GM18907 (cell line): ENCODE measurements around the gene TCF25.

Experiments
- ATAC-seq: cut with Tn5 transposase; IDR thresholded peaks from one replicate; pipeline ENCODE4 v1.9.1; 2021; ENCODE audit warnings: mild to moderate bottlenecking, moderate library complexity; ENCODE audit not compliant: unreplicated experiment

TCF25 gene

GRCh38 chr16:89938175-89938885 lies 64.9 kb downstream of the TCF25 start:
- ATAC-seq, result no peak

- no peak for ATAC-seq
These were observed 71.4 kb downstream of the TCF25 start for GRCh38 chr16:89944773-89945172.

- ATAC-seq, result no peak
These were observed 72.3 kb downstream of the TCF25 start for GRCh38 chr16:89945654-89946053.

DNA sequence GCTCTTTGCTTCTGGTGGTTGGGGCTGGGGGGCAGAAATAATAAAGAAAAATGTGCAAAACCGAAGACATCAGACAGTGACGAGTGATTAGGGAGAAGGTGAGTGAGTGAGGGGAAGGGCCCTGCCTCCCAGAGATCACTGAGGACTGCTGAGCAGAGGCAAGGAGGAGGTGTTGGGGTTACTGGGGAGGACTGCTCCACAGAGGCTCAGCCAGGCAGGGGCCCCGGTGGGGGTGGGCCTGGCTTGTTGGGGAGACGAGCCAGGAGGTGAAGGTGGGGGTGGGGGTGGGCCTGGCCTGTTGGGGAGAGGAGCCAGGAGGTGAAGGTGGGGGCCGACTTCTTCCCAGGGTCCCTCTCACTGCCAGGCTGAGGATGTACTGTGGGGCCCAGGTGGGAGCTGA lies 73.1 kb downstream of the TCF25 start:
- ATAC-seq, result no peak

DNA sequence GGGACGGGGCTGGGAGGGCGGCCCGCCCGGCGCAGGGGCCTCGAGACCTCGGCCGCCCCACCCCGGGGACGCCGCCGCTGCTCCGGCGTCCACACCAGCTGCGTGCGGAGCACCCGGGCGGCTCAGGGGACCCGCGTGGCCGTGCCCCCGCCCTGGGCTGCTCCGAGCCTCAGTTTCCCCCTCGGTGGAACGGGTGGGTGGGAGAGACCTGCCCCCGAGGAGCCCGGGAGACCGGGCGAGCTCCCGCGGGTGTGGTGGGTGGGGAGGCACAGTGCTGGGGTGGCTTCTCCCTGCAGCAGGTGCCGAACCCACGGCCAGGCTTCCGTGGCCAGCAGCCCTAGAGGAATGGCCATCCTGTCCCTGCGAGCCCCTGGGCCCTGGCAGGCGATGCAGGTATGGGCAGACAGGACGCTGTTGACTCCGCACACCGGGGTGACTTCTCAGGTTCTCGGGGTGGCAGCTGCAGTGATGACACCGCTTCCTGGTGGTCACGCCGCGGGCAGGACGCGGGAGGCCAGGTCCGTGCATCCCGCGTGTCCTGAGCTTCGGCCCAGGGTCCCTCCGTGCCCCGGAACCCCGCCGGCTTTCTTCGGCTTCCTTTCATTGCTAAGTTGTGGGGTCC lies 75.8 kb downstream of the TCF25 start:
- ATAC-seq, result no peak

GRCh38 chr16:89949756-89950155 lies 76.4 kb downstream of the TCF25 start:
- ATAC-seq, result no peak

- ATAC-seq, result no peak
These were observed 78.1 kb downstream of the TCF25 start for GRCh38 chr16:89951509-89951908.

GRCh38 chr16:89952049-89952448 lies 78.7 kb downstream of the TCF25 start:
- no peak for ATAC-seq

DNA sequence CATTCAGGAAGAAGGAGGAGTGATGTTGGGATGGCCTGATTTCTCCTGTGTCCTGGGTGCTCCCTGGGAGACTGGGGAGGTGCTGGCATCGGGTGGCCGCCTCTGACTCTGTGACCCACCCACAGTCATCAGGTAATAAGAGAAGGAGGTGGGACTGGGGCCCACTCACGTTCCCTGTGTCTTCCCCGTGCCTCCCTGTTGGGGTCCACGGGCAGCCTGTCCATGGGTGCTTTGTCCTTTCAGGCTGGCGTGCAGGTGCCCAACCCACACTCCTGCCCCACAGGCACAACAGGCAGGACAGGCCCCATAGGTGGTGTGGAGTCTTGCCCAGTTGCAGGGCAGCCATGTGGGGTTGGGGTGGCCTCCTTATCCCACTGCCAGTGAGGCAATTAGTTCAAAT lies 79.2 kb downstream of the TCF25 start:
- no peak for ATAC-seq

DNA sequence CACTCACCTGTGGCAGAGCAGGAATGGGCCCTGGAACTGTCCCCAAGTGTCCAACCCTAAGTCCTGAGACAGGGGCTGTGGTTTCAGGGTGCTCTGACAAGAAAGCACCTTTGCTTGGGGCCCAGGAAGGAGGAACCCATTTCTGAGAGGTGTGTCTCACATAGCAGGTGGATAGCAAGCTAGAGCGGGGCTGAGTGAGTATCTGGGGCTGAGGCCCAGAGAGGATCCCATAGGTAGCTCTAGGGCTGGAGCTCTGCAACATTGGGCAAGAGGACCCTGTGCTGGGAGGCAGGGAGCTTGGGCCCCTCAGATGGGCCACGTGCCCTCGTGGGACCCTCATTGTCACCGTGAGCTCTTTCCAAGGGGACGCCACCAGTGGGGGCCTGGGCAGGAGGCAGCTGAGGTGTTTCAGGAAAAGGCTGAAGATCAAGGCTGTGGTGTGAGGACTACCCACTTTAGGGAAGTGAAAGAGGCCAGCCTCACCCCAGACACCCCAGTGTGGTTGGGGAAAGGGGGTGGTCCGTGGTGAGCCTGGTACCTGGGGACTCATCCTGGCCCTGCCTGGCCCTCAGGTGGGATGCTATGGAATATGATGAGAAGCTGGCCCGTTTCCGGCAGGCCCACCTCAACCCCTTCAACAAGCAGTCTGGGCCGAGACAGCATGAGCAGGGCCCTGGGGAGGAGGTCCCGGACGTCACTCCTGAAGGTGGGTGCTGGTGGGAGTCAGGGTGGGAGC lies 80.4 kb downstream of the TCF25 start:
- peak; percentile 72 for ATAC-seq

- ATAC-seq, result no peak
These were observed 81.1 kb downstream of the TCF25 start for GRCh38 chr16:89954462-89954861.

DNA sequence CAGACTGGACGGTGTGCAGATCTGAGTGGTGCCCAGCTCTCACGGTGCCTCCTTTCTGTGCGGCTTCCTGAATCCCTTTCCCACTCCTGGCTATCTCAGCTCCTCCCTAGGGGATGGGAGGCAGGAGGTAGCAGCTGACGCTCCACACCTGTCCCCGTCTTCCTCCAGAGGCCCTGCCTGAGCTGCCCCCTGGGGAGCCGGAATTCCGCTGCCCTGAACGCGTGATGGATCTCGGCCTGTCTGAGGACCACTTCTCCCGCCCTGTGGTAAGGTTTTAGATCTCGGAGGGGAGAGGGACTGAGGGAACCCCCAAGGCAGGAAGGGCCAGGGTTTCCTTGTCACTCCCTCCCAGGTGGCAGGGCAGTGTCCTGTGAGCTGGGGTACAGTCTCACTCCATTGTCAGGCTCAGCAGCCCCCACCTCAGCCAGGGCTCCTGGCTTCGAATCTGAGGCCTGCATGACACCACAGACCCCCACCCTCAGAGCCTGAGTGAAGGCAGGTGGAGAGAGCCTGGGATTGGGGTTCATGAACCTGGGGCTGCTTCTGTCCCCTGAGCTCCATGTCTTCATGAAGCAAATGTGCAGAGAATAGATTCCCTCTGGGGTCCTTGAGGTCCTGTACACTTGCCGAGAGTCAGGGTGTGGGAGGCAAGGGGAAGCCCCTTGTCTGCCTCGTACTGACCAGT lies 81.8 kb downstream of the TCF25 start:
- no peak for ATAC-seq

DNA sequence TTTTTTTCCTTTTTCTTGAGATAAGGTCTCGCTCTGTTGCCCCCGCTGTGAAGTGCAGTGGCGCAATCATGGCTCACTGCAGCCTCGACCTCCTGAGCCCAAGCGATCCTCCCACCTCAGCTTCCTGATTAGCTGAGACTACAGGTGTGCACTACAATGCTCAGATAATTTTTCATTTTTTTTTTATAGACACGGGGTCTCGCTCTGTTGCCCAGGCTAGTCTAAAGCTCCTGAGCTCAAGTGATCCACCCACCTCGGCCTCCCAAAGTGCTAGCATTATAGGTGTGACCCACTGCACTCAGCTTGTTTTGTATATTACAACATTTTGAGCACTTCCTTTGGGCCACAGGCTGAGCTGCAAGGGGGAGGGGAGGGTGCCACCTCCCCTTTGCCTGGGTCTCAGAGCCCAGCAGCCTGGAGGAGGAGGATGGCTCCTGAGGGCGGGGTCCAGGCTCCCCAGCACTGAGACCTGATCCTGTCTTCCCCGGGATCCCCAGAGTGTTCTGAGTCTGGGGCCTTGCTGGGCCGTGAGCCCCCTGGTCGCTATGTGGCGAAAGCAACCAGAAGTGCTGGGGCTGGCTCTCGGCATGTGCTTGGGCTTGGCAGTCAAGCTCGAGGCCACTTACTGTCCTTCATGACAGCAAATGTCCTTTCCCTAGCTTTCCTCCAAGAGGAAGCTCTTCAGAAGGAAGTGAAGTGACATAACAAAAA lies 83.3 kb downstream of the TCF25 start:
- no peak for ATAC-seq

DNA sequence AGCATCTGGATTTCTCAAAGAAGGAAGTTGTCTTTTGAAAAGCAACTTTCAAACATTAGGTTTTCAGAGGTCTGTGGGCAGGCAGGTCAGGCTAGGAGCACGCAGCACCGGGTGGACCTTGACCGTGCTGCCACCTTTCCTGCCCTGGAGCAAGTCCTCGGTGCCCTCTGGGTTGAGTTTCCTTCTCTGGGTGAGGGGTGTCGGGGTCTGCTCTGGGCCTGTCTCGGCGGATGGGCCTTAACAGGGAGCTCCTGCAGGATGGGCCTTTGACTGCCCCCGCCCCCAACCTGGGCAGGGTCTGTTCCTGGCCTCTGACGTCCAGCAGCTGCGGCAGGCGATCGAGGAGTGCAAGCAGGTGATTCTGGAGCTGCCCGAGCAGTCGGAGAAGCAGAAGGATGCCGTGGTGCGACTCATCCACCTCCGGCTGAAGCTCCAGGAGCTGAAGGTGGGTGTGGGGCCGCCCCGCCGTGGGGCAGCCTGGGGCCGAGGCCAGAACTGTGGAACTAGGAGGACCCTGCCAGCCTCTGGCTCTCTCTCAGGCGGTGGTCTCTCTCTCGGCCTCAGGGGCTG lies 83.9 kb downstream of the TCF25 start:
- no peak for ATAC-seq

DNA sequence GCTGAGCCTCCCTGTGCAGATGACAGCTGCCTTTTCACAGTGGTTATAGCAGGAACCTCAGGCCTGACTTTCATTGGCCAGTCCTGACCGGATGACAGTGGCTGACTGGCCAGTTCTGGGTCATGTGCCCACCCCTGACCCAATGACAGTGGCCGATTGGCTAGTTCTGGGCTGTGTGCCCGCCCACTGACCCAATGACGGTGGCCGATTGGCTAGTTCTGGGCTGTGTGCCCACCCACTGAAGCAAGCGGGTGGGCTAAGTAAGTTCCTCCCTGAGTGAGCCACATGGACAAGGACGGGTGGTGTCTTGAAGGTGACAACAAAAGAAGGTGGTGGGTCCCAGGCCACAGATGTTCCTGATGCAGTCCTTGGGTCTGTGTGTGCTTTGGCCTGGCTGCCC lies 84.7 kb downstream of the TCF25 start:
- no peak for ATAC-seq

DNA sequence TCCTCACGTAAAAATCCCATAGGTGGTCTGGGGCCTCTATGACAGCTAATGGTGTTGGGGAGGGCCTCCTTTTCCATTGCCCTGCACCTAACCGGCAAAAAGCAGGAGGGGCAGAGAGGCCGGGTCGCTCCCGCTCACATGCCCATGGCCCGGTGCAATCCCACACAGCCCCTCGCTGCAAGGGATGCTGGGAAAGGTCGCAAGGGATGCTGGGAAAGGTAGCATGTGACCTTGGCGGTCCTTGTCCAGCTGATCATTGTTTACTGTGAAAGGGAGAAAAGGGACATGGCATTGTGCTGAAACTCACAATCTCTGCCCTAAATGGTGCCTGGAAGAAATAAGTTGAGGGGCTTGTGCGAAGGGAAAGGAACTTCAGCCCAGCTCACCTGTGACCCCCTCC lies 85.2 kb downstream of the TCF25 start:
- ATAC-seq, result no peak

- no peak for ATAC-seq
These were observed 87.6 kb downstream of the TCF25 start for GRCh38 chr16:89960966-89961365.
